OCI-LY7 (cell line): ENCODE results near the gene FBF1. TPM values are rescaled to one million over a fixed set of nuclear protein-coding genes. Genes with fewer than 3 reads are reported as not detected.

Experiments
- BruUV-seq: library from RNA; stranded (reverse); fragments of 400-500 nt; replicated peaks from 2 replicates; lab custom pipeline; 2021; lab: Mats Ljungman, UMichigan
- CTCF ChIA-PET: fragments of 300-600 bp; sonication (Branson Sonifier 250); formaldehyde crosslinking; loops from one replicate; lab custom pipeline; 2022; ENCODE audit warnings: antibody characterized with exemption; ENCODE audit not compliant: unreplicated experiment; lab: Charles Lee
- POLR2A ChIA-PET: fragments of 300-600 bp; sonication (Branson Sonifier 250); formaldehyde crosslinking; loops from one replicate; lab custom pipeline; 2022; ENCODE audit warnings: antibody characterized with exemption; lab: Charles Lee
- DNase-seq: peaks from one replicate; pipeline ENCODE4 v3.0.0-alpha.2; 2015; ENCODE audit warnings: low spot score
- H2AFZ ChIP-seq: fragments of 200-600 bp; sonication (generic), shearing (Covaris generic); 2 replicates; pipeline ENCODE4 v1.6.1; 2014; ENCODE audit warnings: mild to moderate bottlenecking, antibody characterized with exemption, low read length, moderate library complexity
- H3K27ac ChIP-seq: fragments of 200-600 bp; sonication (generic); 2 replicates; pipeline ENCODE4 v1.5.1; 2014; ENCODE audit warnings: mixed run types, low read depth, mild to moderate bottlenecking, moderate library complexity, low read length, inconsistent platforms; ENCODE audit not compliant: poor library complexity, severe bottlenecking
- H3K36me3 ChIP-seq: fragments of 200-600 bp; sonication (generic); 2 replicates; pipeline ENCODE4 v1.6.1; 2014; ENCODE audit warnings: mild to moderate bottlenecking, antibody characterized with exemption, low read length, moderate library complexity, mixed read lengths; ENCODE audit not compliant: insufficient read depth
- H3K4me1 ChIP-seq: fragments of 200-600 bp; sonication (generic); 2 replicates; pipeline ENCODE4 v1.5.1; 2014; ENCODE audit warnings: mild to moderate bottlenecking, low read length; ENCODE audit not compliant: insufficient read depth, poor library complexity, severe bottlenecking
- H3K4me2 ChIP-seq: fragments of 200-600 bp; sonication (generic); 2 replicates; pipeline ENCODE4 v1.6.1; 2014; ENCODE audit warnings: mild to moderate bottlenecking, low read length
- H3K4me3 ChIP-seq: fragments of 200-600 bp; sonication (generic); 2 replicates; pipeline ENCODE4 v1.5.1; 2014; ENCODE audit warnings: mild to moderate bottlenecking, low read depth, low read length; ENCODE audit not compliant: poor library complexity, severe bottlenecking
- H3K79me2 ChIP-seq: fragments of 200-600 bp; sonication (generic); 2 replicates; pipeline ENCODE4 v1.6.1; 2016; ENCODE audit warnings: low read depth, mild to moderate bottlenecking, low read length, moderate library complexity, mixed read lengths; ENCODE audit not compliant: insufficient read depth
- H3K9me2 ChIP-seq: fragments of 200-600 bp; sonication (generic); 2 replicates; pipeline ENCODE4 v1.6.1; 2016; ENCODE audit warnings: mild to moderate bottlenecking, low read length, mixed read lengths; ENCODE audit not compliant: insufficient read depth
- H3K9me3 ChIP-seq: fragments of 200-600 bp; sonication (generic); 2 replicates; pipeline ENCODE4 v1.6.1; 2014; ENCODE audit warnings: mild to moderate bottlenecking, mixed run types, low read length, mixed read lengths
- H4K20me1 ChIP-seq: fragments of 200-600 bp; sonication (generic); 2 replicates; pipeline ENCODE4 v1.6.1; 2014; ENCODE audit warnings: mild to moderate bottlenecking, antibody characterized with exemption, low read length, moderate library complexity, mixed read lengths; ENCODE audit not compliant: insufficient read depth
- CTCF ChIP-seq: fragments of 200-600 bp; sonication (generic); conservative IDR thresholded peaks from 2 replicates; pipeline ENCODE4 v1.5.1; 2014; ENCODE audit warnings: mild to moderate bottlenecking, antibody characterized with exemption, low read length, moderate library complexity, mixed read lengths
- EZH2phosphoT487 ChIP-seq: fragments of 200-600 bp; sonication (generic); IDR thresholded peaks from 2 replicates; pipeline ENCODE4 v1.6.1; 2018; ENCODE audit warnings: low read depth, borderline replicate concordance, mild to moderate bottlenecking, mixed run types, antibody characterized with exemption, low read length, moderate library complexity, mixed read lengths
- intact Hi-C: fragments of 100-400 bp; cut with micrococcal nuclease; formaldehyde crosslinking; loops from one replicate; pipeline ENCODE4 v1.10.0; 2022; ENCODE audit not compliant: unreplicated experiment
- total RNA-seq, 2 experiments: library from RNA; depleted of rRNA in 1 of 2; stranded (reverse); fragments of >200 nt in 1 of 2; shearing (Covaris generic) in 1 of 2; gene quantifications; 2 replicates each; pipeline ENCODE4 v1.2.3, GENCODE V29; 2014 to 2022

Gene FBF1
- total RNA-seq, 2 experiments from 2014 or later = 34.6 to 47.9 TPM

- Histone ChIP-seq H3K4me3 (no peak overlapping the region), H3K36me3 (0 out of 2 replicates have a peak, but pooled peaks cover 3% of the 10 kb centered on the region), H4K20me1 (no peaks in the 10 kb centered on the region), H3K4me1 (peaks cover 21% of the 10 kb centered on the region), H3K79me2 (peaks cover under 1% of the 10 kb centered on the region; the same call in 1 of the 2 replicates), H2AFZ (no peak overlapping the region), H3K9me2 (no peaks in the 10 kb centered on the region), H3K27ac (no peak overlapping the region), H3K9me3 (no peaks in the 10 kb centered on the region), H3K4me2 (no peak overlapping the region)
- intact Hi-C loops = no loop called here
- TF ChIP-seq EZH2phosphoT487 = no peak
- TF ChIP-seq CTCF = no peak
- no TSS peak for BruUV-seq
- ChIA-PET CTCF (no interaction called here), POLR2A (no interaction called here)
- DNase-seq = no peak
These were observed 45.1 kb upstream of the FBF1 start for GRCh38 chr17:75985986-75986385.

DNA sequence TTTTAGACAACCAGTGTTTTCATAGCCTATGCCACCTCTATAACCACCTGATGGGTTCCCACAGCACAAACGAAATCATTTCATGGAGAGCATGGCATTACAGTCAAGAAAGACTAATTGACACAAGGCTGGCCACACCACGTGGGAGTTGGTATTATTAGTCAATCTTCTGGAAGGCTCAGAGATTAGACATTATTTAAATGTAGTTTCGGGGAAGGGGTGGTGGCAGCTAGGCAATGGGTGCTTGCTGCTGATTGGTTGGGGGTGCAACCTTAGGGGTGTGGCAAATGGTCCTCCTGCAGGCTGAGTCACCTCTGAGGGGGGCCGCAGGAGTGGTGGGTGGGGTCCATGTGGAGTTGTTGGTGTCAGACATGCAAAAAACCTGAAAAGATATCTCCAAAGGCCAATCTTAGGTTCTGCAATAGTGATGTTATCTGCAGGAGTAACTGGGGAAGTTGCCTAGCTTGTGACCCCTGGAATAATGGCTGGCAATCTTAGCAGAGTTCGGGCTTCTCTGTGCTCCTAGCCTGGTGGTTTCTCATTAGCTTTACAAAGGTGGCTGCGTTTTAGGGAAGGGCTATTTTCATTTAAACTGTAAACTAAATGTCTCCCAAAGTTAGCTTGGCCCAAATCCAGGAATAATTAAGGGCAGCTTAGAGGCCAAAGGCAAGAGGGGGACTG, 42.8 kb upstream of the FBF1 start:
- Histone ChIP-seq H2AFZ (no peak overlapping the region), H3K27ac (no peak overlapping the region), H4K20me1 (no peaks in the 10 kb centered on the region), H3K9me3 (no peaks in the 10 kb centered on the region), H3K4me2 (0 out of 2 replicates have a peak overlapping the region, but pooled peaks have one; percentile 7), H3K4me3 (no peak overlapping the region), H3K9me2 (no peaks in the 10 kb centered on the region), H3K79me2 (peaks cover 11% of the 10 kb centered on the region; the same call in 1 of the 2 replicates), H3K4me1 (peaks cover 32% of the 10 kb centered on the region), H3K36me3 (no peaks in the 10 kb centered on the region)
- no TSS peak for BruUV-seq
- intact Hi-C loops = no loop called here
- ChIA-PET CTCF (no interaction called here), POLR2A (interaction anchor here (0.5 to 1.1 kb wide), 2 partner anchors 42 to 52 kb away, joined by 3 read pairs; partner anchors contain the start of gene FBF1)
- TF ChIP-seq CTCF (no peak), EZH2phosphoT487 (no peak)
- DNase-seq = no peak
